CD4-positive, alpha-beta T cell treated with Interleukin-15 for 1 hour (primary cell): ENCODE data around the gene MYT1.
"Not testable (repeated sequence)": the region's sequence is repeated elsewhere in the genome, so short reads cannot be mapped to it uniquely, and the experiment has no call there.

Source experiments
- DNase-seq: peaks from one replicate; pipeline ENCODE4 v3.0.0-alpha.2; 2020

Gene MYT1

DNA sequence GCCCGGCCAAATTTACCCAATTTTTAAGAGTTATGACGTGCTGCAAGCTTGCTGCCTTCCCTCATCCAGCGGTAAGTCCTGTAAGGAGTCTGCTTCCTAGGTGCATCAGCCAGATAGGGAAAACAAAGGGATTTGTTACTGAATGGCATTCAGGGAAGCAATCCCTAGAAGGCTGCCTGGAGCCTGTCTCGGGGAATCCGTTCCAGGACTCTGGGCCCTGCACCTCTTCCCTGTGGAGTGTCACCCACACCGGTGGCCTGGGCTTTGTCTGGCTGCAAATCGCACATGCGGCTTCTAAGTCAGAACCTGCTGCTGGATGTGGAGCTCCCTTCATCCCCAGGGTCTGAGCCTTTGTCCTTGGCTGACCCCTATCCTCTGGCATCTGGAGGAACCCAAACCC is 7.0 kb downstream of the MYT1 start:
- DNase-seq, result no peak

DNA sequence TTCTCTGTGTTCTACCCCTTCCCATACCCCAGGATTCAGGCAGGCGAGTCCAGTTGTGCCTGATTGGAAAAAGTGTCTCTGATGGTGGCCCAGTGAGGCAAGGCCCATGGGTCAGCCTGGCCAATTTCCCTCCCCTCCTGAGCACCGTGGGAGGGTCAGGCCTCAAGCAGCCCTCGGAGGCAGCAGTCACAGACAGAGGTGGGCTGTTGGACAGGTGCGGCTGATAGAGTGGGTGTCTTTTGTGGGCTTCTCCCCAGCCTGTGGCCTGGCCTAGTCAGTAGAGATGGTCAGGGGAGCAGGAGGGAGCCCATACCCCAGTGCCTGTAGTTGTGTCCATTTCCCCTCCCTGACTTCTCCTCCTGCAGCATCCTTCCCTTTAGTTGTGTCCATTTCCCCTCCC is 8.9 kb downstream of the MYT1 start:
- DNase-seq, result no peak

- no peak for DNase-seq
These were observed 12.3 kb downstream of the MYT1 start for GRCh38 chr20:64176551-64176950.

- DNase-seq, result no peak
These were observed 12.7 kb downstream of the MYT1 start for GRCh38 chr20:64176971-64177370.

DNA sequence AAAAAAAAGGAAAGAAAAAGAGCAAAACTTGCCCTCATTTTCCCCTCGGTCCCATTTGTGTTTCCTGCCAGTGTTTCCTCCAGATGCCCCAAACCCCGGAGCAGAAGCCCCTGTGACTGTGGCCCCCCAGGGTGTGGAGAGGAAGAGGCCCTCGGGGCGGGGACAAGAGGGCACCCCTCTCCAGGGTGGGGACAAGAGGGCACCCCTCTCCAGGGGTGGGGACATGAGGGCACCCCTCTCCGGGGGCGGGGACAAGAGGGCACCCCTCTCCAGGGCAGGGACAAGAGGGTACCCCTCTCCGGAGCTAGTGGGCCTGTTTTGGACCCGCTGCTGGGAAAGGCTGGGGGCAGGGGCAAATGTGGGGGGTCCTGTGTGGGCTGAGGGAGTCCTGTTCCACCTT is 13.1 kb downstream of the MYT1 start:
- DNase-seq, result no peak

GRCh38 chr20:64177787-64178186 is 13.5 kb downstream of the MYT1 start:
- DNase-seq, result no peak

GRCh38 chr20:64178925-64179324 is 14.7 kb downstream of the MYT1 start:
- DNase-seq, result not testable (repeated sequence)

- DNase-seq, result no peak
These were observed 15.6 kb downstream of the MYT1 start for GRCh38 chr20:64179805-64180204.

DNA sequence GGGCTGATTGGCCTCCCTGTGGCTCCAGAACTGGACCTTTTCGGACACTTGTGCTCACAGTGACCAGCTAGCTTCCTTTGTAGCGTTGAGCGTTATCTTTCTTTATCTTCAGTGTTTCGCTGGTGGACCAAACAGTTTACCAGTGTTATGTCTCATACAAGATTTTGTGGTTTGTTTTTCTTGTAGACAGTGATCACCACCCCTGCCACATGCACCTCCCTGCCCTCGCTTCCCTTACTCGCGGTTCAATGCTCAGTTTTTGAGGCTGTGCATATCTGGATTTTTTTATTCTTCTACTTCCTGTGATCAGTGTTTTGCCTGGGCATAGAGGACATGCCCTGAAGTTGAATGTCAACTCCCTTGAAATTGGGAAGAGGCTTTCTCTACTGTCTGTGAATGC is 16.4 kb downstream of the MYT1 start:
- DNase-seq, result no peak

GRCh38 chr20:64181391-64181790 is 17.1 kb downstream of the MYT1 start:
- DNase-seq, result no peak

DNA sequence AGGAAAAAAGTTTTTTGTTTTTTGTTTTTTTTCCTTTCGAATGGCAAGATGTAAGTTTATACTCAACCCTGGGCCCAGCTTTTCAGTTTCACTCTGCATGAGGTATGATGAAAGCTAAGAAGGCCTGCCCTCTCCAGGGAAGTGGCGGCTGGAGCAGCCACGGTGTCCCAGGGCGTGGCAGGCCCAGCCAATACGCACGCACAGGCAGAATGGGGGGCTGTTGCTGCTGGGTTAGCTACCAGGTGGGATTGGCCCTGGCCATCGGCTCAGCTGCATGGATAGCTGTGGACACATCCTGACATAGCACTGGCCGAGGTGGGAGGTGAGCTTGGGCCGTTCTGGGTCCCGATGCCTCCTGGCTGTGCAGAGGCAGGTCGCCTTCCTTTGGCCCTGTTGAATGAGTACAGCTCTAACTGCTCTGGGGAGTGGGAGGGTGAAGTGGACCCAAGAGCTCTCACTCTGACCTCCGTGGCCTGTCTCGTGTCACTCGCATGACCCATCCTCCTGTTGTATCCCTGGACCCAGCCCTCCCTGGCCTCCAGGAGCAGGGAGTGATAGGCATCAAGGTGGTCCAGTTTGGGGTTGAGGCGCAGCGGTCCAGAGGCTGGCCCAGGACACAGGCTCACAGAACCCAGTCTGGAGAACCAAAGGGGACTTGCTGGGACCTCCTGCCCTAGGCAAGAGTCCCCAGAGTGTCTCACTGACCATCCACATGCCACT is 18.1 kb downstream of the MYT1 start:
- DNase-seq, result no peak

DNA sequence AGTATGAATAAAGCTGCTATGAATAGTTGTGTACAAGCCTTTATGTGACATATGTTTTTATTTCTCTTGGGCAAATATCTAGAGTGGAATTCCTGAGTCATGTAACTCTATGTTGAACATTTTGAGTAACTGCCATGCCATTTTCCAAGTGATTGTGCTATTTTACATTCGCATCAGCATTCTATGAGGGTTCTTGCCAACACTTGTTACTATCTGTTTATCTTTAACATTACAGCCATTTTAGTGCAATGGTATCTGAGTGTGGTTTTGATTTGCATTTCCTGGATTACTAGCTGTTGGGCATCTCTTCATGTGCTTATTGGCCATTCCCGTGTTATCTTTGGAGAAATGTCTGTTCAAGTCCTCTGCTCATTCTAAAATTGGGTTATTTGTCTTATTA is 19.1 kb downstream of the MYT1 start:
- DNase-seq, result no peak

DNA sequence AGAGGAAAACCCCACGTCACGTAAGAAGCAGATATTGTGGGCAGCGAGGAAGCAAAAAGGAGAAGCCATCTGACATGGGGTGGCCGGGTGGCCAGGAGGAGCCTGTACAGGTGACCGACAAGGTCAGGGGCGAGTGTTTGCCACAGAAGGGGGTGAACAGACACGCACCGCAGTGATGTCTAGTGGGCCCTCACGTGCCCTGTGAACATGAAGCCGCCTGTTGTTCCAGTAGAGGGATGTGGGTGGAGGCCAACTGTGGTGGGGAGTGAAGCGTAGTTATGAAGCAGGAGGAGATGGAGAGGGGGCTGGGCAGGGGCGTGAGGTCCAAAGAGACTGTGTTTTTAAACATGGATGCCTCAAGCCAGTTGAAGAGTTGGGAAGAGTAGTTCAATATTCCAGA is 20.5 kb downstream of the MYT1 start:
- DNase-seq, result no peak

- no peak for DNase-seq
These were observed 21.1 kb downstream of the MYT1 start for GRCh38 chr20:64185276-64185900.

- no peak for DNase-seq
These were observed 21.9 kb downstream of the MYT1 start for GRCh38 chr20:64186071-64186598.

- DNase-seq, result not testable (repeated sequence)
These were observed 23.0 kb downstream of the MYT1 start for GRCh38 chr20:64187213-64187612.

GRCh38 chr20:64188091-64188490 is 23.8 kb downstream of the MYT1 start:
- no peak for DNase-seq

- no peak for DNase-seq
These were observed 24.7 kb downstream of the MYT1 start for GRCh38 chr20:64188682-64189529.

- DNase-seq, result no peak
These were observed 25.3 kb downstream of the MYT1 start for GRCh38 chr20:64189530-64189966.

GRCh38 chr20:64189986-64190385 is 25.7 kb downstream of the MYT1 start:
- DNase-seq, result no peak

DNA sequence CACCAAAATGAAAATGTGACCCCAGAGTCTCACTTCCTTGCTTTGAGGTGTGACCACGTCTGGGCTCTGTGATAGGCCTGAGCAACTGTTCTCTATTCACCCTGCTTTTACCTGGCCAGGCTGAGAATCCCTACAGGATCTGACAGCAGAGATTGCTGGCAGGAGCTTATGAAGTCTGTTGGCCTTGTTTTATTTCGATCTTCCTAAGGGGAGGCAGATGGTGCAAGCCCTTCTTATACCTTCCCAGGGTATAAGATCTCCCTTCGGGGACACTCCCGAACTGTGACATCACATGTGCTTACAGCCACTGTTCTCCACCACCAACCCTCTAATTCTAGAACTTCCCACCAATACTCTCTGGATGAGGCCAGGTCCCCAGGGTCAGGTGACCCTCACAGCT is 26.8 kb downstream of the MYT1 start:
- DNase-seq, result no peak

DNA sequence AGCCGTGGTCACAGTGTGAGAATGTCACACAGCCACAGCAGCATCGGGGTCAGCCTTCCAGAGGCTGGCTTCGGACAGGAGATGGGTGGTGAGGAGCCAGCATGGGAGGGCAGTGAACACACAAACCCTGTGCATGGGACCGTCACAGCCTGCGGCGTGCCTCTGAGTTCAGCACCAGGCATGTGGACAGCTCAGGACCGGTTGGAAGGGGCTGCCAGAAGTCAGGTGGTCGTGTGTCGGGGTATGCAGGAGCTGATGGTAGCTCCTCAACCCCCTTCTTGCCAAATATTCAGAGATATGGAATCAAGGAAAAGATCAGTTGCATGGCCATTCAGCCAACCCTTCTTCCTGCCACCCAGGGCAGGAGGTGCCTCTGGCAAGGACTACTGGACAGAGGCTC is 28.2 kb downstream of the MYT1 start:
- DNase-seq, result no peak

- no peak for DNase-seq
These were observed 28.8 kb downstream of the MYT1 start for GRCh38 chr20:64193058-64193457.

GRCh38 chr20:64194269-64194668 is 30.0 kb downstream of the MYT1 start:
- no peak for DNase-seq
